Measurements from ENCODE around the gene FIGLA.

- TF ChIP-seq CTCF (IDR thresholded peaks at IDR 0.05) (no peak), EZH2 (IDR thresholded peaks at IDR 0.05; ENCODE audit: borderline replicate concordance, insufficient read depth, low read depth, low read length, poor library complexity, severe bottlenecking) (no peak)
Observed at GRCh38 chr2:70816726-70817125, 26.3 kb upstream of the FIGLA start.

Measured in B cell (primary cell).